Right atrium auricular region (tissue), 2 donors: ENCODE results near the gene FLT1. TPM values are rescaled to one million over a fixed set of nuclear protein-coding genes. Genes with fewer than 3 reads are reported as not detected.

ENCODE experiments used
- DNase-seq: peaks from one replicate; pipeline ENCODE4 v3.0.0-alpha.2; 2019; ENCODE audit warnings: low spot score
- H3K27ac ChIP-seq, 2 donors: fragments of 200-600 bp; sonication (generic); 1 replicate in 1 of 2; 2 replicates in 1 of 2; pipeline ENCODE4 v1.5.1; 2016 to 2019
- H3K27me3 ChIP-seq, 2 donors: fragments of 200-600 bp; sonication (generic); one replicate each; pipeline versions ENCODE4 v1.5.1 to v1.6.0; 2017 to 2019
- H3K36me3 ChIP-seq: fragments of 200-600 bp; sonication (generic); one replicate; pipeline ENCODE4 v1.5.1; 2016
- H3K4me1 ChIP-seq, 2 donors: fragments of 200-600 bp; sonication (generic); one replicate each; pipeline versions ENCODE4 v1.5.1 to v1.6.0; 2017 to 2019
- H3K4me3 ChIP-seq, 2 donors: fragments of 200-600 bp; sonication (generic); 1 replicate in 1 of 2; 2 replicates in 1 of 2; pipeline ENCODE4 v1.5.1; 2017 to 2019; ENCODE audit warnings: mild to moderate bottlenecking in 1 of 2, moderate library complexity in 1 of 2
- H3K9me3 ChIP-seq, 2 donors: fragments of 200-600 bp; sonication (generic); one replicate each; pipeline ENCODE4 v1.5.1; 2019
- total RNA-seq, 2 donors: library from RNA; depleted of rRNA; stranded (reverse); fragments of >200 nt; gene quantifications; one replicate each; pipeline ENCODE4 v1.1.0, GENCODE V29; 2016
- TF ChIP-seq, protein P1 (sequence below), 2 donors: fragments of 200-600 bp; sonication (generic); IDR thresholded peaks; one replicate each; pipeline ENCODE4 v1.5.1; 2019; ENCODE audit warnings: antibody characterized with exemption in 2 of 2

The FLT1 gene
- total RNA-seq, 2 donors from 2014 or later = 40.0 to 51.3 TPM

DNA sequence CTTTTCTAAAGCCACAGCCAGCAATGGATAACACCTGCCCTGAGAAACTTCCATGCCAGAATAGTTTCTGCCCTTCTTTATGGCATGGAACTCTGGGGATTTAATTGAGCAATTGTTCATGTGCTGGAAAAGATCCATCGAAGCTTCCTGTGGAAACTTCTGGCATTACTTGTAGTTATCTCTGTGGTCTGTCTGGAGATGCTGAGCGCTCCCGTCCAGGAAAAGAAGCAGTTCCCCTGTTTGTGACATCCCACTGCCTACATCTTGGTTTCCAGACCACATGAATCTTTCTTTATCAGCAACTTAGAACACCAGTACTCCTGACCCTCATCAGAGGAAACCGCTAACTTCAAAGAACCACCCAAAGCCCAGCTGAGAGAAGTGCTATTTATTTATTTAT lies 24.6 kb downstream of the FLT1 start:
- Histone ChIP-seq H3K4me3 (no peak overlapping the region), H3K36me3 (no peaks in the 10 kb centered on the region), H3K4me1 (peaks cover 0 to 8% of the 10 kb centered on the region in 2 donors), H3K9me3 (no peaks in the 10 kb centered on the region), H3K27me3 (no peaks in the 10 kb centered on the region), H3K27ac (no peak overlapping the region)
- TF ChIP-seq, protein P1, sequence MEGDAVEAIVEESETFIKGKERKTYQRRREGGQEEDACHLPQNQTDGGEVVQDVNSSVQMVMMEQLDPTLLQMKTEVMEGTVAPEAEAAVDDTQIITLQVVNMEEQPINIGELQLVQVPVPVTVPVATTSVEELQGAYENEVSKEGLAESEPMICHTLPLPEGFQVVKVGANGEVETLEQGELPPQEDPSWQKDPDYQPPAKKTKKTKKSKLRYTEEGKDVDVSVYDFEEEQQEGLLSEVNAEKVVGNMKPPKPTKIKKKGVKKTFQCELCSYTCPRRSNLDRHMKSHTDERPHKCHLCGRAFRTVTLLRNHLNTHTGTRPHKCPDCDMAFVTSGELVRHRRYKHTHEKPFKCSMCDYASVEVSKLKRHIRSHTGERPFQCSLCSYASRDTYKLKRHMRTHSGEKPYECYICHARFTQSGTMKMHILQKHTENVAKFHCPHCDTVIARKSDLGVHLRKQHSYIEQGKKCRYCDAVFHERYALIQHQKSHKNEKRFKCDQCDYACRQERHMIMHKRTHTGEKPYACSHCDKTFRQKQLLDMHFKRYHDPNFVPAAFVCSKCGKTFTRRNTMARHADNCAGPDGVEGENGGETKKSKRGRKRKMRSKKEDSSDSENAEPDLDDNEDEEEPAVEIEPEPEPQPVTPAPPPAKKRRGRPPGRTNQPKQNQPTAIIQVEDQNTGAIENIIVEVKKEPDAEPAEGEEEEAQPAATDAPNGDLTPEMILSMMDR (IDR thresholded peaks at IDR 0.05) = no peak
- DNase-seq = no peak

GRCh38 chr13:28469316-28469715 lies 25.6 kb downstream of the FLT1 start:
- peaks cover 0 to 8% of the 10 kb centered on the region in 2 donors for H3K4me1 ChIP-seq
- H3K9me3 ChIP-seq = no peaks in the 10 kb centered on the region
- DNase-seq = no peak
- H3K27ac ChIP-seq = no peak overlapping the region
- no peaks in the 10 kb centered on the region for H3K36me3 ChIP-seq
- TF ChIP-seq, protein P1 (IDR thresholded peaks at IDR 0.05) = no peak
- H3K4me3 ChIP-seq = no peak overlapping the region
- H3K27me3 ChIP-seq = no peaks in the 10 kb centered on the region

- TF ChIP-seq, protein P1 (IDR thresholded peaks at IDR 0.05) = no peak
- H3K27ac ChIP-seq = no peak overlapping the region
- no peaks in the 10 kb centered on the region for H3K9me3 ChIP-seq
- H3K27me3 ChIP-seq = no peaks in the 10 kb centered on the region
- H3K4me3 ChIP-seq = no peak overlapping the region
- H3K4me1 ChIP-seq = peaks cover 0 to 8% of the 10 kb centered on the region in 2 donors
- no peak for DNase-seq
- H3K36me3 ChIP-seq = no peaks in the 10 kb centered on the region
Measured at GRCh38 chr13:28468023-28468915, 26.7 kb downstream of the FLT1 start.

DNA sequence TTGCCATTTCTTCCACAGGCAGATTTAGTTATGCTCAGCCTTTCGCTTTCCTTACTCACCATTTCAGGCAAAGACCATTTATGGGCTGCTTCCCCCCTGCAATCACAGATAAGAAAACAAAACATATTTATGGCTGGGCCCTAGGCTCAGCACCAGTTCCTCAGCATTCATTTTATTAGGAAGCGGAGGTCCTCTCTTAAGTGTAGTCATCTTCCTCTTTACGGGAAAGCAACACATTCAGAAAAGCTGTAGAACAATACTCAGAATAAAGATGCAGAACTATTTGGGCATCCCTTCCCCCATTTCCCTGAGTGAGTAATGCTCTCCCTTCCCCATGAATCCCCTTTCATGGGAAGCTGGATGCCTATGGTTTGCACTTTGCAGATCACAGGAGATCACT lies 27.9 kb downstream of the FLT1 start:
- peaks cover 0 to 8% of the 10 kb centered on the region in 2 donors for H3K4me1 ChIP-seq
- no peak overlapping the region for H3K27ac ChIP-seq
- TF ChIP-seq, protein P1 (IDR thresholded peaks at IDR 0.05) = no peak
- no peaks in the 10 kb centered on the region for H3K27me3 ChIP-seq
- no peak for DNase-seq
- no peaks in the 10 kb centered on the region for H3K36me3 ChIP-seq
- no peaks in the 10 kb centered on the region for H3K9me3 ChIP-seq
- no peak overlapping the region for H3K4me3 ChIP-seq

GRCh38 chr13:28466151-28466550 lies 28.8 kb downstream of the FLT1 start:
- no peaks in the 10 kb centered on the region for H3K36me3 ChIP-seq
- TF ChIP-seq, protein P1 (IDR thresholded peaks at IDR 0.05) = no peak

More at GRCh38 chr13:28466151-28466550, 28.8 kb downstream of the FLT1 start:
- H3K27me3 ChIP-seq = no peaks in the 10 kb centered on the region
- no peak for DNase-seq
- no peaks in the 10 kb centered on the region for H3K9me3 ChIP-seq
- H3K27ac ChIP-seq = no peak overlapping the region
- no peak overlapping the region for H3K4me3 ChIP-seq
- peaks cover 0 to 8% of the 10 kb centered on the region in 2 donors for H3K4me1 ChIP-seq
